Gastrocnemius medialis (tissue), 4 donors: ENCODE results near the gene MORF4L2.

Experiments used
- CTCF ChIP-seq, 5 experiments: fragments of 450-650 bp in 3 of 5; fragments of 200-600 bp in 2 of 5; sonication (generic) in 2 of 5; IDR thresholded peaks in 4 of 5; conservative IDR thresholded peaks in 1 of 5; 1 replicate in 4 of 5; 2 replicates in 1 of 5; pipeline ENCODE4 v1.5.1; 2016 to 2019; ENCODE audit warnings: antibody characterized with exemption in 5 of 5, mild to moderate bottlenecking in 3 of 5, moderate library complexity in 3 of 5
- POLR2A ChIP-seq, 2 donors: fragments of 450-650 bp; IDR thresholded peaks; one replicate each; pipeline ENCODE4 v1.6.1; 2017; ENCODE audit warnings: antibody characterized with exemption in 2 of 2, mild to moderate bottlenecking in 2 of 2, moderate library complexity in 2 of 2

- TF ChIP-seq CTCF (IDR thresholded peaks at IDR 0.05 in 4 of 5, conservative IDR thresholded peaks at IDR 0.05 in 1 of 5) (no peak), POLR2A (IDR thresholded peaks at IDR 0.05) (no peak)
Observed at GRCh38 chrX:103663981-103664762, 22.3 kb downstream of the MORF4L2 start.
